ENCODE results near the gene CLEC18B.
"Not testable (repeated sequence)": the region's sequence is repeated elsewhere in the genome, so short reads cannot be mapped to it uniquely, and the experiment has no call there.

- TF ChIP-seq YY1, ZBTB7A (IDR thresholded peaks at IDR 0.05; ENCODE audit: low read depth): not testable (repeated sequence)
- TF ChIP-seq EGR1 (IDR thresholded peaks at IDR 0.05) = peak; percentile 59
Observed at GRCh38 chr16:74368002-74368911, 53.0 kb downstream of the CLEC18B start.

Measured in Ishikawa (cell line).